HG03196 (cell line): ENCODE results near the gene CDH22.

Experiments
- ATAC-seq: cut with Tn5 transposase; IDR thresholded peaks from one replicate; pipeline ENCODE4 v1.9.1; 2021; ENCODE audit not compliant: unreplicated experiment

CDH22 gene

GRCh38 chr20:46344488-46345162 lies 36.3 kb upstream of the CDH22 start:
- ATAC-seq = no peak

- no peak for ATAC-seq
These were observed 35.7 kb upstream of the CDH22 start for GRCh38 chr20:46343975-46344357.

- no peak for ATAC-seq
These were observed 35.2 kb upstream of the CDH22 start for GRCh38 chr20:46343348-46343974.

- ATAC-seq = no peak
These were observed 34.4 kb upstream of the CDH22 start for GRCh38 chr20:46342451-46343347.

- ATAC-seq = no peak
These were observed 33.7 kb upstream of the CDH22 start for GRCh38 chr20:46342010-46342378.

GRCh38 chr20:46341074-46342009 lies 33.0 kb upstream of the CDH22 start:
- no peak for ATAC-seq

GRCh38 chr20:46339037-46339436 lies 30.7 kb upstream of the CDH22 start:
- no peak for ATAC-seq

GRCh38 chr20:46336735-46337134 lies 28.4 kb upstream of the CDH22 start:
- no peak for ATAC-seq

- ATAC-seq = no peak
These were observed 26.1 kb upstream of the CDH22 start for GRCh38 chr20:46334303-46334904.

- no peak for ATAC-seq
These were observed 25.1 kb upstream of the CDH22 start for GRCh38 chr20:46333161-46333991.

GRCh38 chr20:46332373-46333160 lies 24.3 kb upstream of the CDH22 start:
- no peak for ATAC-seq

GRCh38 chr20:46331611-46332361 lies 23.5 kb upstream of the CDH22 start:
- no peak for ATAC-seq

GRCh38 chr20:46330831-46331371 lies 22.6 kb upstream of the CDH22 start:
- ATAC-seq = no peak

- no peak for ATAC-seq
These were observed 21.9 kb upstream of the CDH22 start for GRCh38 chr20:46330072-46330763.

- no peak for ATAC-seq
These were observed 20.0 kb upstream of the CDH22 start for GRCh38 chr20:46328200-46328882.

- ATAC-seq = no peak
These were observed 19.3 kb upstream of the CDH22 start for GRCh38 chr20:46327557-46327956.

- ATAC-seq = no peak
These were observed 17.5 kb upstream of the CDH22 start for GRCh38 chr20:46325789-46326188.
